ENCODE results near the gene TUSC2. TPM values are rescaled to one million over a fixed set of nuclear protein-coding genes. Genes with fewer than 3 reads are reported as not detected.

Gene TUSC2
- total and polyA plus RNA-seq, 2 of the 8 experiments (the other 6 are each of a cell fraction or from before 2014, with no cell fraction given): 33.3 to 65.4 TPM

DNA sequence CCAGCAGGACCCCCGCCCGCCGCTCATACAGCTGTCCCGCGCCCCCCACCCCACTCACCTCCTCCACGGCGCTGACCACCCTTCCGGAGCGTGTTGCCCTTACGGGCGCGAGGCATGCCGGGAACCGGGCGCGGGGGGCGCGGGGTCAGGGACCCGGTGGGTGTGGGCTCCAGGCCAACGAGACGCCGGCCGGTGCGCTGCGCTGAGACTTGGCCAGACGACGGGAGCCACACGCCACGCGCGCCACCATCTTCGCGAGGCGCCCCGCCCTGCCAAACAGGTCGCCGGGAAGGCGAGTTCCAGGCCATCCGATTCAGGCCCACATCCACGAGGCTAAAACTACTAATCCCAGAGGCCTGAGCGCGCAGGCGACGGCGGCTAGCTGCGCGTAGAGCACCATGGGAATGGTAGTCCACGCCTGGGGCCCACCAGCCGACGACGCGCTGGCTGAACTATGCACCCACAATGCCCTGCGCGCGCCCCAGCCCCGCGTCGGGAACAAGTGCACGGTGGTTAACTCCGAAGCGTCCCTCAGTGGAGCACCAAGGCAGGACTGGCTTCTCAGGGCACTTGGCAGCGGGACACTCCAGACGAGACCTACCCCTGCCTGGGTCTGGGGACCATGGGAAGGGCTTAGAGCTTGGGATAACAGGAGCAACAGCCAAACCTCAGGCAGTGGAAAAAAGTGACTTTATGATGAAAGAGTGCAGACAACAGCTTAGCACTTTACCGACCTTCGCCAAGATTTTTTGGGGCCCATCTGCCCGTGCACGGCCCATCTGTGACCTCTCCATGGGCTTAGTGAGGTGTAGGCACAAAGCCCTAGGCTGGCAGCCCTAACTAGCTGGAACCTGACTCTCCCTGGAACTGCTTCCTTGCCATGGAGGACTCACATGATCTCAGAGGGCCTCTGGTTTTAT lies 35.6 kb downstream of the TUSC2 start, which contains the start of gene IFRD2 (continued):
- TF ChIP-seq TEAD4 (IDR thresholded peaks at IDR 0.05; ENCODE audit: low read depth, low read length): peak; percentile 38
- TF ChIP-seq, protein P1, sequence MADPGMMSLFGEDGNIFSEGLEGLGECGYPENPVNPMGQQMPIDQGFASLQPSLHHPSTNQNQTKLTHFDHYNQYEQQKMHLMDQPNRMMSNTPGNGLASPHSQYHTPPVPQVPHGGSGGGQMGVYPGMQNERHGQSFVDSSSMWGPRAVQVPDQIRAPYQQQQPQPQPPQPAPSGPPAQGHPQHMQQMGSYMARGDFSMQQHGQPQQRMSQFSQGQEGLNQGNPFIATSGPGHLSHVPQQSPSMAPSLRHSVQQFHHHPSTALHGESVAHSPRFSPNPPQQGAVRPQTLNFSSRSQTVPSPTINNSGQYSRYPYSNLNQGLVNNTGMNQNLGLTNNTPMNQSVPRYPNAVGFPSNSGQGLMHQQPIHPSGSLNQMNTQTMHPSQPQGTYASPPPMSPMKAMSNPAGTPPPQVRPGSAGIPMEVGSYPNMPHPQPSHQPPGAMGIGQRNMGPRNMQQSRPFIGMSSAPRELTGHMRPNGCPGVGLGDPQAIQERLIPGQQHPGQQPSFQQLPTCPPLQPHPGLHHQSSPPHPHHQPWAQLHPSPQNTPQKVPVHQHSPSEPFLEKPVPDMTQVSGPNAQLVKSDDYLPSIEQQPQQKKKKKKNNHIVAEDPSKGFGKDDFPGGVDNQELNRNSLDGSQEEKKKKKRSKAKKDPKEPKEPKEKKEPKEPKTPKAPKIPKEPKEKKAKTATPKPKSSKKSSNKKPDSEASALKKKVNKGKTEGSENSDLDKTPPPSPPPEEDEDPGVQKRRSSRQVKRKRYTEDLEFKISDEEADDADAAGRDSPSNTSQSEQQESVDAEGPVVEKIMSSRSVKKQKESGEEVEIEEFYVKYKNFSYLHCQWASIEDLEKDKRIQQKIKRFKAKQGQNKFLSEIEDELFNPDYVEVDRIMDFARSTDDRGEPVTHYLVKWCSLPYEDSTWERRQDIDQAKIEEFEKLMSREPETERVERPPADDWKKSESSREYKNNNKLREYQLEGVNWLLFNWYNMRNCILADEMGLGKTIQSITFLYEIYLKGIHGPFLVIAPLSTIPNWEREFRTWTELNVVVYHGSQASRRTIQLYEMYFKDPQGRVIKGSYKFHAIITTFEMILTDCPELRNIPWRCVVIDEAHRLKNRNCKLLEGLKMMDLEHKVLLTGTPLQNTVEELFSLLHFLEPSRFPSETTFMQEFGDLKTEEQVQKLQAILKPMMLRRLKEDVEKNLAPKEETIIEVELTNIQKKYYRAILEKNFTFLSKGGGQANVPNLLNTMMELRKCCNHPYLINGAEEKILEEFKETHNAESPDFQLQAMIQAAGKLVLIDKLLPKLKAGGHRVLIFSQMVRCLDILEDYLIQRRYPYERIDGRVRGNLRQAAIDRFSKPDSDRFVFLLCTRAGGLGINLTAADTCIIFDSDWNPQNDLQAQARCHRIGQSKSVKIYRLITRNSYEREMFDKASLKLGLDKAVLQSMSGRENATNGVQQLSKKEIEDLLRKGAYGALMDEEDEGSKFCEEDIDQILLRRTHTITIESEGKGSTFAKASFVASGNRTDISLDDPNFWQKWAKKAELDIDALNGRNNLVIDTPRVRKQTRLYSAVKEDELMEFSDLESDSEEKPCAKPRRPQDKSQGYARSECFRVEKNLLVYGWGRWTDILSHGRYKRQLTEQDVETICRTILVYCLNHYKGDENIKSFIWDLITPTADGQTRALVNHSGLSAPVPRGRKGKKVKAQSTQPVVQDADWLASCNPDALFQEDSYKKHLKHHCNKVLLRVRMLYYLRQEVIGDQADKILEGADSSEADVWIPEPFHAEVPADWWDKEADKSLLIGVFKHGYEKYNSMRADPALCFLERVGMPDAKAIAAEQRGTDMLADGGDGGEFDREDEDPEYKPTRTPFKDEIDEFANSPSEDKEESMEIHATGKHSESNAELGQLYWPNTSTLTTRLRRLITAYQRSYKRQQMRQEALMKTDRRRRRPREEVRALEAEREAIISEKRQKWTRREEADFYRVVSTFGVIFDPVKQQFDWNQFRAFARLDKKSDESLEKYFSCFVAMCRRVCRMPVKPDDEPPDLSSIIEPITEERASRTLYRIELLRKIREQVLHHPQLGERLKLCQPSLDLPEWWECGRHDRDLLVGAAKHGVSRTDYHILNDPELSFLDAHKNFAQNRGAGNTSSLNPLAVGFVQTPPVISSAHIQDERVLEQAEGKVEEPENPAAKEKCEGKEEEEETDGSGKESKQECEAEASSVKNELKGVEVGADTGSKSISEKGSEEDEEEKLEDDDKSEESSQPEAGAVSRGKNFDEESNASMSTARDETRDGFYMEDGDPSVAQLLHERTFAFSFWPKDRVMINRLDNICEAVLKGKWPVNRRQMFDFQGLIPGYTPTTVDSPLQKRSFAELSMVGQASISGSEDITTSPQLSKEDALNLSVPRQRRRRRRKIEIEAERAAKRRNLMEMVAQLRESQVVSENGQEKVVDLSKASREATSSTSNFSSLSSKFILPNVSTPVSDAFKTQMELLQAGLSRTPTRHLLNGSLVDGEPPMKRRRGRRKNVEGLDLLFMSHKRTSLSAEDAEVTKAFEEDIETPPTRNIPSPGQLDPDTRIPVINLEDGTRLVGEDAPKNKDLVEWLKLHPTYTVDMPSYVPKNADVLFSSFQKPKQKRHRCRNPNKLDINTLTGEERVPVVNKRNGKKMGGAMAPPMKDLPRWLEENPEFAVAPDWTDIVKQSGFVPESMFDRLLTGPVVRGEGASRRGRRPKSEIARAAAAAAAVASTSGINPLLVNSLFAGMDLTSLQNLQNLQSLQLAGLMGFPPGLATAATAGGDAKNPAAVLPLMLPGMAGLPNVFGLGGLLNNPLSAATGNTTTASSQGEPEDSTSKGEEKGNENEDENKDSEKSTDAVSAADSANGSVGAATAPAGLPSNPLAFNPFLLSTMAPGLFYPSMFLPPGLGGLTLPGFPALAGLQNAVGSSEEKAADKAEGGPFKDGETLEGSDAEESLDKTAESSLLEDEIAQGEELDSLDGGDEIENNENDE (IDR thresholded peaks at IDR 0.05; ENCODE audit: insufficient replicate concordance, low read length): no peak
- peak; percentile 70 for TF ChIP-seq SP1 (IDR thresholded peaks at IDR 0.05; ENCODE audit: low read depth, low read length)
- TF ChIP-seq ZNF274 (IDR thresholded peaks at IDR 0.05; ENCODE audit: borderline replicate concordance, extremely low read depth, low read length): no peak
- TF ChIP-seq GTF2F1 (IDR thresholded peaks at IDR 0.05; ENCODE audit: borderline replicate concordance, low read depth, low read length): no peak
- peak in 1 of 2 experiments; percentile 73; a peak in 2 of 3 replicates for TF ChIP-seq POLR2A (IDR thresholded peaks at IDR 0.05; ENCODE audit: control extremely low read depth in 1 of 2, low read depth in 2 of 2, low read length in 2 of 2)
- TF ChIP-seq RNF2 (IDR thresholded peaks at IDR 0.05; ENCODE audit: borderline replicate concordance, low read depth, low read length, missing control alignments, poor library complexity, severe bottlenecking): no peak
- TF ChIP-seq SIRT6 (IDR thresholded peaks at IDR 0.05; ENCODE audit: low read length): no peak
- no peak for TF ChIP-seq RXRA (IDR thresholded peaks at IDR 0.05; ENCODE audit: insufficient read depth, low read depth, low read length)
